Activated CD4-positive, alpha-beta T cell treated with anti-CD3 and anti-CD28 coated beads for 24 hours (primary cell): Measurements from ENCODE around the gene SRGAP1.
"Not testable (repeated sequence)": the region's sequence is repeated elsewhere in the genome, so short reads cannot be mapped to it uniquely, and the experiment has no call there.

Source experiments
- DNase-seq, 2 donors: peaks; one replicate each; pipeline ENCODE4 v3.0.0-alpha.2; 2020; ENCODE audit warnings: low read depth in 2 of 2

Gene SRGAP1

GRCh38 chr12:64166606-64167005, 322.1 kb downstream of the SRGAP1 start:
- DNase-seq: not testable (repeated sequence)

- not testable (repeated sequence) for DNase-seq
Measured at GRCh38 chr12:64167041-64167440, 322.5 kb downstream of the SRGAP1 start.

- no peak for DNase-seq
Measured at GRCh38 chr12:64170024-64170423, 325.5 kb downstream of the SRGAP1 start.

DNA sequence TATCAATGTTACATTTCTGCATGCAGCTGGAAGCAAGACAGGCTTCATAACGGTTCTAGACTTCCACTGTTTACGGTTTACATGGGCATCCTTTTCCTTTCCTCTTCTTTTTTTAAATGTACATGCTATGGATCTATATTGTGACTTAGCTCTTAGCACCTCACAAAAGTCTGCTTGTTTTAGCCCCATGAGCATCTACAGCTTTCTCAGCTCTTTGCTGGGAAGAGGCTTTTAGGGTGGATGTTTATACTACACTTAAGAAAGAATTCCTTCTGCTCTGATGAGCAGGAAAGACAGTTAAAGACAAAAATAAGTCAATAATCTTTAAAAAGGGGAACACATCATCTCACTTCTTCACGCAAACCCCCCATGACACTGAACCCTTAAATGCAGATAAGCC, 326.2 kb downstream of the SRGAP1 start:
- DNase-seq: no peak

GRCh38 chr12:64171715-64172114, 327.2 kb downstream of the SRGAP1 start:
- DNase-seq: no peak

DNA sequence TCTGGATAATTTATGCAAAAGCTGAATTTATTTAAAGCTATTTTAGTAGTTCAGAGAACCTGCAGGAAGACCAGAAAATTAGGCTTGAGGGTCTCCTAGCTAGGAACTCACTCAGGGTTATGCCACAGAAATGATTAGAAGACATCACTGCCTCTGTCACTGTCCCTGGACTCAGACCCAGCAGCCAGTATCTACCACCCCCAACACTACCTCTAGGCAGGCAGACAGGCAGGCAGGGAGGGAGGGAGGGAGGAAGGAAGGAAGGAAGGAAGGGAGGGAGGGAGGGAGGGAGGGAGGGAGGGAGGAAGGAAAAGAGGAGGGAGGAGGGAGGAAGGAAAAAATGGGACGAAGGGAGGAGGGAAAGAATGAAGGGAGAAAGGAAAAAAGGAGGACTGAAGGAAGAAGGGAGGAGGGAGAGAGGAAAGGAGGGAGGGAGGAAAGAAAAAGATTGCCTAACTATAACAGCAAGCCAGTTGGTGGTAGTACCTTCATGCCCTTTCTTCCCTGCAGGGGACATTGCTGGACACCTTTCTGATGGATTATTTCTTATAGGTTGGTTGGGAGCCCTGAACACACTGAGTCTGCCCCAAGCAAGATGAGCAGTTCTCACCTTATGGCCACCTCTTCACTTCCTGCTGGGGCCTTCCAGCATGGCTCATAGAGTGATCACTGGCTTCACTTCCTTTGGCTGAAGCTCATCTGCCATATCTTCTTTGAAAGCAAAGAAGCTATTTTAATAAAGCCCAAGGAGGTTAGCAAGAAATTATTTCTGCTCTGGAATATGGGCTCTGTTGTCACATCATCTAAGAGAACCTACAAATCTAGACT, 327.9 kb downstream of the SRGAP1 start:
- DNase-seq: no peak

GRCh38 chr12:64173456-64173855, 329.0 kb downstream of the SRGAP1 start:
- DNase-seq: no peak

- no peak for DNase-seq
Measured at GRCh38 chr12:64175254-64175945, 330.9 kb downstream of the SRGAP1 start.

GRCh38 chr12:64177001-64177400, 332.5 kb downstream of the SRGAP1 start:
- no peak for DNase-seq

- no peak for DNase-seq
Measured at GRCh38 chr12:64178122-64178521, 333.6 kb downstream of the SRGAP1 start.

- no peak for DNase-seq
Measured at GRCh38 chr12:64180951-64181350, 336.5 kb downstream of the SRGAP1 start.

DNA sequence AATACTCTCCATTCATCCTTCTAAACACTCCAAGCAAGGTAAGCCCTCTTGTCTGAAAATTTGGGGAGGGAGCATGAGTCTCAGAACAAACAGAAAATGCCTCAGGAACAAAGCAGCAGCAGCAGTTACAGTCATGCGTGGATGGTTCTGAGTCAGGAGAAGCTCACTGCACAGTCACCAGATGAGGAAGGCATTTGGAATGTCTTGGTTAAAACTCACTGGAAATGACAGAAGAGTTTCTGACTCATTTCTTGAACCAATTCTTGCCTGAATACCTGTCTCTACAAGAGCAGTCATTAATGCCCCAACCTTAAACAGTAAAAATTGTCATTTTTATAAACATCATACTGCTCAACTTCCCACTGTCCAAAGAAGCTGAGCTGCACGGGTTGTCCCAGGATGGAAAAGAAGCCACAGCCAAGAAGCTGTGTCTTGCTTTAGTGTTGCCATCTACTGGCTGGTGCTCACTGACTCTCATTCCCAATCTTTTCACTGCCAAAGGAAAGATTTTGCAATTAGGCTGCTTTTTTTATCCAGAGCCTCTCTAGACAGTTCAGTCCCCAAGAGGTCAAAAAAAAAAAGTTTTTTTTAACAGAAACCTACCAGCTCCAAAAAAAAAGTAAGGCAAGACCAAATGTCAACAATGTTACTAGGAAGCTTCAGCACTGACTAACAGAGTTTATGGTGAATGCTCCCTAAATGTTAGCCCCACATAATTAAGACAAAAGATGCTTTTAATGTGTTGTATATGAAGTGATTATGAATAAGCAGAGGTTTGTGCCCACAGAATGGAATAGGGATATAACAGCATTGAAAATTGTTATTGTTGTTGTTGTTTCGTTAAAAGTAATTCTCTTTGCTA, 337.2 kb downstream of the SRGAP1 start:
- DNase-seq: no peak

DNA sequence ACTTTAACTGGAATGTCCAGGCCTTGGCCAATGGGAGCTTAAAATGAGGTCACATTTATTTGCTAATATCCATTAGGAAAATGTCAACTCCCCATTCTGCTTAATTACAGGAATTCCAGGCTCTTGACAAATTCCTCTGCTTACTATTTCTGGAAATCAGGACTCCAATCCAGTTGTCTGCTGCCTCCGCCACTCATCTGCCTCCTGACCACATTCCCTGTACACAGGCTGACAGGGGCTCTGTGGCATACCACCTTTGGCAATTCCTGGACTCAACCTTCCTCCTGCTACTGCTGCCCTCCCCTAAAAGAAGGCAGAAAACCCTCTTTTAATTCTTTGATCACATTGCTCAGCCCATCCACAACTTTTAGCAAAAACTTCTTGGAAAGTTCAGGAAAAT, 339.7 kb downstream of the SRGAP1 start:
- DNase-seq: no peak

- DNase-seq: no peak
Measured at GRCh38 chr12:64186789-64187188, 342.3 kb downstream of the SRGAP1 start.

DNA sequence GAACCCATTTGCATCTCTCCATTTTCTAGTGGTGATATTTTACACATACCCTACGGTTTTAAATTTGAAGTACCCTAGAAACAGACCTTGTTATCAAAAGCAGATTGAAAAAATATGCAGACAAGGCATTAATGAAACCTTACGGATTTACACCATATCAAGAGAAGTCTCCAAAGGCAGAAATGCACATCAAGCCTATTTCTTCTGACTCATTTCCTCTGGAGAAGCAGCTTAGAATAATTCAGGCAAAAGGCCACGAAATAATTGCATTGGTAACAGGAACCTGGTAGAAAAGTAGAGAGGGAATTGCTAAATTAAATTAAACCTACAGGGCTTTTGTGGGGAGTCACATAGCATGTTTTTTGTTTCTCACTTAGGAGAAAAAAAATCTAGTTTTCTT, 342.9 kb downstream of the SRGAP1 start:
- DNase-seq: no peak

DNA sequence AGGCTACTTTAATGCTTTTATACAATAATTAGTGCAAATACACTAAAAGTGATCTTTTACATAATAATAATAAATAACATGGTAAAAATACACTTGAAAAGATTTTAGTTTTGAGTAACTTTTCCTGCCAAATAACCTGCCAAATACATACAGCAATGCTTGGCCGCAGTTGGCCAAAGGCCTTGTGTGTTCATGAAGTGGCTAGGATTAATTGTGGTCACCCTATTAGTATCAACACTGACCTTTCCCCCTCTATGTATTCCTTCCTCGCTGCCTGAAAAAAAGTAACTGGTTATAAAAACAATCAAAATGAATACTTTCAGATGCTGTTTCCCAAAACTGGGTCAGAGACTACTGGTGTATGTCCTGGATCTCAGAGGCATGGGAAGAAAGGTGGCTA, 343.3 kb downstream of the SRGAP1 start:
- no peak for DNase-seq

GRCh38 chr12:64189530-64189929, 345.0 kb downstream of the SRGAP1 start:
- no peak for DNase-seq

- DNase-seq: no peak
Measured at GRCh38 chr12:64190140-64190539, 345.6 kb downstream of the SRGAP1 start.

DNA sequence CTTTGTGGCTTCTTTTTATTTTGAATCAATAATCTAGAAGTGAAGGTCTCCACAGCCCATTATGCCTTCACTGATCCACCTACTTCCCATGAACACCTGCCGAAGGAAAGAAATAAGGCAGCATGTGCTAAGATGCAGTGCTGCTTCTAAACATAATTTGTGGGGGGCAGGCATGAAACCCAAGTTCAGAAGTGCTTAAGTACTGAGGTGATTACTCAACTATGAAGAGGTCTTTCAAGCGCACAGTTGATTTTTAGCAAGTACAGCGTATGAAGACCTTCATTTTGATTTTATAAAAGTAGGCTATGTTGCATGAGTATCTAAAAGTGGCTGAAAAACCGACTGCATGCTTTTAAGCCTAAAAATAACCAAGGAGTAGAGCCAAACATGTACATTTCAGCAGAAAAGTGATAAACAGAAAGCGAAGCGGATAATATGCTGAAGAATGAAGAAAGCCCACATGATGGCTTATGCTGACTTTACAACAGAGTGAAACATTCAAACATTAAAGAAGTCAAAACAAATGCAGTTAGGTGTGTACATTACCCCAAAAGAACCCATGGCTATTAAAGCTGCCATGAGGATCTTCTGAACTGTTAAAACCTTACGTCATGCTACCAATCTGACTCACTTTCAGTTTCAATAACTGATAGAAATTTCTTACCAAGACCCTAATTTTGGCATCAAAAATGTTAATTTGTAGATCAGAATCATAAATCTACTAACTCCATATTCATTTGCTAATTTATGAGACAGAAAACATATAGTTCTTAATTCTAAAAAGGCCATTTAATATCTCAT, 348.3 kb downstream of the SRGAP1 start:
- no peak for DNase-seq

- DNase-seq: no peak
Measured at GRCh38 chr12:64193931-64194330, 349.4 kb downstream of the SRGAP1 start.

GRCh38 chr12:64194333-64195149, 350.0 kb downstream of the SRGAP1 start:
- DNase-seq: no peak
